Measurements from ENCODE around the gene TNFSF12.

GRCh38 chr17:7562208-7562605 is 13.3 kb downstream of the TNFSF12 start:
- TF ChIP-seq CTCF (IDR thresholded peaks at IDR 0.05), result no peak
- no peak for TF ChIP-seq POLR2A (IDR thresholded peaks at IDR 0.05)
- TF ChIP-seq EP300 (IDR thresholded peaks at IDR 0.05), result no peak
- no peak for TF ChIP-seq POLR2AphosphoS5 (IDR thresholded peaks at IDR 0.05)

All from sigmoid colon (tissue), 4 donors.